OCI-LY3 (cell line): ENCODE measurements around the gene GNG2.

Experiments
- EZH2phosphoT487 ChIP-seq: fragments of 200-600 bp; shearing (Covaris generic); IDR thresholded peaks from 2 replicates; pipeline ENCODE4 v1.6.1; 2018; ENCODE audit warnings: antibody characterized with exemption, mixed run types, low read depth
- TF ChIP-seq, protein P1 (sequence below): fragments of 200-600, 300-600 bp; sonication (generic); IDR thresholded peaks from 2 replicates; pipeline ENCODE4 v1.5.1; 2014; ENCODE audit warnings: antibody characterized with exemption, low read length, low read depth

DNA sequence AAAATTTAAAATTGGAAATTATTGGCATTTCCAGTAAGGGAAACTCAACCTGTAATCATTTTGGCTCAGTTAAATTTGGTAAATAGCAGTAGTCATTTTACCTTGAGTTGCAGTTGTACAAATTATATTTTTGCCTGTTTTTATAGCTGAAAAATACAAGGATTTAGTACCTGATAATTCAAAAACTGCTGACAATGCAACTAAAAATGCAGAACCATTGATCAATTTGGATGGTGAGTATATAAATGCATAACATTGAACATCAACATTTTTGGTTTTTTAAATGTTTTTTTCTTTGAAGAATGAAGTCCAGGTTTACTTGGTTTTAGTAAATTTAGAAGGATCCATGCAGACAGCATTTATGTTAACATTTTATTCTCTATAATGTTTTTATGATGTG is 137.9 kb downstream of the GNG2 start:
- TF ChIP-seq, protein P1, sequence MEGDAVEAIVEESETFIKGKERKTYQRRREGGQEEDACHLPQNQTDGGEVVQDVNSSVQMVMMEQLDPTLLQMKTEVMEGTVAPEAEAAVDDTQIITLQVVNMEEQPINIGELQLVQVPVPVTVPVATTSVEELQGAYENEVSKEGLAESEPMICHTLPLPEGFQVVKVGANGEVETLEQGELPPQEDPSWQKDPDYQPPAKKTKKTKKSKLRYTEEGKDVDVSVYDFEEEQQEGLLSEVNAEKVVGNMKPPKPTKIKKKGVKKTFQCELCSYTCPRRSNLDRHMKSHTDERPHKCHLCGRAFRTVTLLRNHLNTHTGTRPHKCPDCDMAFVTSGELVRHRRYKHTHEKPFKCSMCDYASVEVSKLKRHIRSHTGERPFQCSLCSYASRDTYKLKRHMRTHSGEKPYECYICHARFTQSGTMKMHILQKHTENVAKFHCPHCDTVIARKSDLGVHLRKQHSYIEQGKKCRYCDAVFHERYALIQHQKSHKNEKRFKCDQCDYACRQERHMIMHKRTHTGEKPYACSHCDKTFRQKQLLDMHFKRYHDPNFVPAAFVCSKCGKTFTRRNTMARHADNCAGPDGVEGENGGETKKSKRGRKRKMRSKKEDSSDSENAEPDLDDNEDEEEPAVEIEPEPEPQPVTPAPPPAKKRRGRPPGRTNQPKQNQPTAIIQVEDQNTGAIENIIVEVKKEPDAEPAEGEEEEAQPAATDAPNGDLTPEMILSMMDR = no peak
- TF ChIP-seq EZH2phosphoT487 = no peak
